GM19240 (cell line): ENCODE data around the gene HOXC13.
A peak's percentile ranks its signal among the peaks of the same experiment; 100 is the strongest.

ENCODE experiments used
- DNase-seq: peaks from one replicate; pipeline ENCODE4 v3.0.0; 2011; ENCODE audit warnings: low spot score; ENCODE audit not compliant: insufficient read length

HOXC13 gene

GRCh38 chr12:53981634-53982565, 43.3 kb downstream of the HOXC13 start:
- DNase-seq = no peak

- no peak for DNase-seq
Measured at GRCh38 chr12:53982648-53983567, 44.3 kb downstream of the HOXC13 start.

- DNase-seq = no peak
Measured at GRCh38 chr12:53983568-53983949, 44.9 kb downstream of the HOXC13 start.

- no peak for DNase-seq
Measured at GRCh38 chr12:53983950-53984572, 45.4 kb downstream of the HOXC13 start.

GRCh38 chr12:53984901-53985691, 46.5 kb downstream of the HOXC13 start, which contains the start of gene HOXC10:
HOXC10 (plus strand) TSS chr12:53985146; CDS start chr12:53985260, 114 bp downstream.
- no peak for DNase-seq

- DNase-seq = no peak
Measured at GRCh38 chr12:53985692-53985993, 47.0 kb downstream of the HOXC13 start.

GRCh38 chr12:53985994-53986685, 47.5 kb downstream of the HOXC13 start:
- no peak for DNase-seq

GRCh38 chr12:53986686-53987483, 48.3 kb downstream of the HOXC13 start:
- no peak for DNase-seq

GRCh38 chr12:53987787-53988230, 49.2 kb downstream of the HOXC13 start:
- no peak for DNase-seq

- no peak for DNase-seq
Measured at GRCh38 chr12:53988541-53989226, 50.1 kb downstream of the HOXC13 start.

GRCh38 chr12:53989227-53990113, 50.8 kb downstream of the HOXC13 start:
- DNase-seq = peak; percentile 47

- DNase-seq = no peak
Measured at GRCh38 chr12:53990311-53991076, 51.9 kb downstream of the HOXC13 start.

- no peak for DNase-seq
Measured at GRCh38 chr12:53991077-53991460, 52.4 kb downstream of the HOXC13 start.

GRCh38 chr12:53992377-53992889, 53.8 kb downstream of the HOXC13 start:
- DNase-seq = no peak

- DNase-seq = no peak
Measured at GRCh38 chr12:53993162-53994008, 54.8 kb downstream of the HOXC13 start.

GRCh38 chr12:53994009-53994263, 55.3 kb downstream of the HOXC13 start:
- no peak for DNase-seq
